H9 (cell line): ENCODE measurements around the gene GAD1. TPM values are rescaled to one million over a fixed set of nuclear protein-coding genes. Genes with fewer than 3 reads are reported as not detected.

Experiments used
- DNase-seq: peaks from one replicate; pipeline ENCODE4 v3.0.0-alpha.2; 2017
- H2AFZ ChIP-seq: one replicate; pipeline ENCODE4 v1.6.1; 2013; ENCODE audit warnings: mild to moderate bottlenecking, low read length, control low read depth, moderate library complexity
- H2AK5ac ChIP-seq: 2 replicates; pipeline ENCODE4 v1.6.1; 2013; ENCODE audit warnings: low read length, control low read depth, mixed read lengths; ENCODE audit not compliant: insufficient read length
- H2BK120ac ChIP-seq: one replicate; pipeline ENCODE4 v1.6.1; 2013; ENCODE audit warnings: low read depth, mild to moderate bottlenecking, low read length, control low read depth, inconsistent platforms; ENCODE audit not compliant: poor library complexity, severe bottlenecking
- H2BK12ac ChIP-seq: 2 replicates; pipeline ENCODE4 v1.6.1; 2013; ENCODE audit warnings: low read length, control low read depth, mixed read lengths, low read depth; ENCODE audit not compliant: insufficient read length
- H2BK15ac ChIP-seq: 2 replicates; pipeline ENCODE4 v1.6.1; 2013; ENCODE audit warnings: low read depth, low read length, control low read depth
- H2BK20ac ChIP-seq: one replicate; pipeline ENCODE4 v1.6.1; 2013; ENCODE audit warnings: low read depth, mild to moderate bottlenecking, low read length, control low read depth, inconsistent platforms; ENCODE audit not compliant: poor library complexity, severe bottlenecking
- H2BK5ac ChIP-seq: 2 replicates; pipeline ENCODE4 v1.6.1; 2013; ENCODE audit warnings: low read length, control low read depth, mixed read lengths; ENCODE audit not compliant: insufficient read length
- H3K14ac ChIP-seq: 2 replicates; pipeline ENCODE4 v1.6.1; 2013; ENCODE audit warnings: low read length, control low read depth; ENCODE audit not compliant: insufficient read depth
- H3K18ac ChIP-seq: 2 replicates; pipeline ENCODE4 v1.6.1; 2013; ENCODE audit warnings: low read depth, mild to moderate bottlenecking, mixed read lengths, low read length, control low read depth; ENCODE audit not compliant: insufficient read length
- H3K23ac ChIP-seq: 2 replicates; pipeline ENCODE4 v1.6.1; 2013; ENCODE audit warnings: low read length, control low read depth, mixed read lengths, low read depth; ENCODE audit not compliant: insufficient read length
- H3K23me2 ChIP-seq: 2 replicates; pipeline ENCODE4 v1.6.1; 2013; ENCODE audit warnings: low read depth, mild to moderate bottlenecking, mixed read lengths, low read length, control low read depth; ENCODE audit not compliant: insufficient read length, poor library complexity, severe bottlenecking
- H3K27ac ChIP-seq: 2 replicates; pipeline ENCODE4 v1.5.1; 2013; ENCODE audit warnings: low read length, control low read depth, mixed read lengths, low read depth; ENCODE audit not compliant: insufficient read length
- H3K27me3 ChIP-seq: 2 replicates; pipeline ENCODE4 v1.6.1; 2013; ENCODE audit warnings: low read length, control low read depth, inconsistent platforms; ENCODE audit not compliant: insufficient read depth
- H3K4ac ChIP-seq: 2 replicates; pipeline ENCODE4 v1.6.1; 2013; ENCODE audit warnings: low read depth, mild to moderate bottlenecking, control low read depth, inconsistent platforms, low read length, moderate library complexity
- H3K4me1 ChIP-seq: 2 replicates; pipeline ENCODE4 v1.6.1; 2013; ENCODE audit warnings: low read length, control low read depth, inconsistent platforms; ENCODE audit not compliant: insufficient read depth
- H3K4me2 ChIP-seq: 2 replicates; pipeline ENCODE4 v1.6.1; 2013; ENCODE audit warnings: low read length, control low read depth, mixed read lengths; ENCODE audit not compliant: insufficient read length, insufficient read depth
- H3K56ac ChIP-seq: 2 replicates; pipeline ENCODE4 v1.6.1; 2013; ENCODE audit warnings: low read depth, mild to moderate bottlenecking, mixed read lengths, low read length, control low read depth; ENCODE audit not compliant: insufficient read length
- H3K79me1 ChIP-seq: 2 replicates; pipeline ENCODE4 v1.6.1; 2013; ENCODE audit warnings: low read depth, mild to moderate bottlenecking, moderate library complexity, low read length, control low read depth, inconsistent platforms; ENCODE audit not compliant: insufficient read depth, poor library complexity, severe bottlenecking
- H3K79me2 ChIP-seq: 2 replicates; pipeline ENCODE4 v1.6.1; 2013; ENCODE audit warnings: low read length, control low read depth, inconsistent platforms; ENCODE audit not compliant: insufficient read depth
- H3K9ac ChIP-seq: 2 replicates; pipeline ENCODE4 v1.6.1; 2013; ENCODE audit warnings: low read length, control low read depth, mixed read lengths; ENCODE audit not compliant: insufficient read length; ENCODE audit errors: extremely low read depth
- H3K9me3 ChIP-seq: one replicate; pipeline ENCODE4 v1.6.1; 2013; ENCODE audit warnings: low read depth, low read length, inconsistent platforms; ENCODE audit not compliant: control insufficient read depth
- H3T11ph ChIP-seq: one replicate; pipeline ENCODE4 v1.6.1; 2013; ENCODE audit warnings: mild to moderate bottlenecking, low read length, control low read depth, inconsistent platforms
- H4K20me1 ChIP-seq: one replicate; pipeline ENCODE4 v1.6.1; 2013; ENCODE audit not compliant: control insufficient read depth, insufficient read length, insufficient read depth
- H4K5ac ChIP-seq: 2 replicates; pipeline ENCODE4 v1.6.1; 2013; ENCODE audit warnings: low read depth, mild to moderate bottlenecking, mixed read lengths, low read length, control low read depth; ENCODE audit not compliant: insufficient read length
- H4K8ac ChIP-seq: replicated peaks from 2 replicates; pipeline ENCODE4 v1.6.1; 2013; ENCODE audit warnings: low read length, control low read depth, mixed read lengths, low read depth; ENCODE audit not compliant: insufficient read length
- H4K91ac ChIP-seq: 2 replicates; pipeline ENCODE4 v1.6.1; 2013; ENCODE audit warnings: low read depth, mild to moderate bottlenecking, moderate library complexity, mixed read lengths, low read length, control low read depth; ENCODE audit not compliant: insufficient read length
- H3K27ac Mint-ChIP-seq, 3 experiments: 2 replicates in 2 of 3; 3 replicates in 1 of 3; pipeline ENCODE4 v1.8.0; 2020 to 2021; ENCODE audit warnings: mixed read lengths in 3 of 3, mild to moderate bottlenecking in 1 of 3, moderate library complexity in 1 of 3
- H3K27me3 Mint-ChIP-seq: 2 replicates; pipeline ENCODE4 v1.8.0; 2021; ENCODE audit warnings: low read depth, mild to moderate bottlenecking, moderate library complexity, mixed read lengths
- H3K36me3 Mint-ChIP-seq, 3 experiments: 2 replicates in 2 of 3; 3 replicates in 1 of 3; pipeline ENCODE4 v1.8.0; 2020 to 2021; ENCODE audit warnings: low read depth in 3 of 3, mixed read lengths in 3 of 3; ENCODE audit not compliant: insufficient read depth in 1 of 3
- H3K4me1 Mint-ChIP-seq, 2 experiments: 2 replicates each; pipeline ENCODE4 v1.8.0; 2020; ENCODE audit warnings: mixed read lengths in 2 of 2
- H3K4me3 Mint-ChIP-seq, 2 experiments: 2 replicates in 1 of 2; 3 replicates in 1 of 2; pipeline ENCODE4 v1.8.0; 2020 to 2021; ENCODE audit warnings: mild to moderate bottlenecking in 2 of 2, mixed read lengths in 2 of 2, moderate library complexity in 1 of 2
- H3K9me3 Mint-ChIP-seq, 2 experiments: 2 replicates in 1 of 2; 3 replicates in 1 of 2; pipeline ENCODE4 v1.8.0; 2020; ENCODE audit warnings: mild to moderate bottlenecking in 2 of 2, mixed read lengths in 2 of 2, moderate library complexity in 1 of 2
- CTCF ChIP-seq: fragments of 200-600 bp; sonication (generic); conservative IDR thresholded peaks from 3 replicates; pipeline ENCODE4 v1.8.0; 2021; ENCODE audit warnings: antibody characterized with exemption, mild to moderate bottlenecking
- WGBS: extraction: QIAGEN DNeasy Blood & Tissue Kit; methylation state at CpG from one replicate; pipeline ENCODE4 v1.1.7; 2013; ENCODE audit warnings: missing lambda C conversion rate, low lambda C conversion rate, mixed read lengths; ENCODE audit not compliant: insufficient read length; ENCODE audit errors: extremely low coverage; 5-methylcytosine and 5-hydroxymethylcytosine counted together
- total RNA-seq: library from RNA; stranded (reverse); gene quantifications from 2 replicates; pipeline ENCODE4 v1.2.1, GENCODE V29; 2021

The GAD1 gene
- total RNA-seq, 1 experiment from 2014 or later, result 1.8 TPM

- Histone ChIP-seq H4K91ac (no peak overlapping the region), H3K27me3 (peaks cover 20% of the 10 kb centered on the region; the same call in 1 of the 2 replicates), H3K56ac (no peak overlapping the region), H2BK5ac (no peak overlapping the region), H4K5ac (no peak overlapping the region), H3K23ac (no peak overlapping the region), H3K14ac (no peak overlapping the region), H2BK12ac (no peak overlapping the region), H3K18ac (no peak overlapping the region), H3K4me2 (no peak overlapping the region), H2BK15ac (no peak overlapping the region), H3K4me1 (no peaks in the 10 kb centered on the region), H3K27ac (no peak overlapping the region), H2AK5ac (no peak overlapping the region), H3K4ac (no peak overlapping the region), H2BK120ac (no peak overlapping the region), H4K20me1 (no peaks in the 10 kb centered on the region), H3T11ph (no peak overlapping the region), H2AFZ (no peak overlapping the region), H3K9me3 (no peaks in the 10 kb centered on the region), H3K9ac (no peak overlapping the region), H3K79me1 (no peaks in the 10 kb centered on the region), H3K23me2 (peaks cover 4% of the 10 kb centered on the region), H3K79me2 (no peaks in the 10 kb centered on the region), H4K8ac (peak overlapping the region; percentile 25), H2BK20ac (no peak overlapping the region)
- Mint-ChIP-seq H3K9me3 (no peaks in the 10 kb centered on the region; a peak in 1 of 5 replicates), H3K4me3 (no peak overlapping the region), H3K27ac (no peak overlapping the region; a peak in 1 of 7 replicates), H3K36me3 (peaks cover 0 to 2% (median 0%) of the 10 kb centered on the region in 3 experiments; a peak in 2 of 7 replicates), H3K27me3 (peaks cover 76% of the 10 kb centered on the region), H3K4me1 (peaks cover 7 to 11% of the 10 kb centered on the region in 2 experiments; a peak in 3 of 4 replicates)
- TF ChIP-seq CTCF, result no peak
- WGBS, result no CpG with 5 or more reads among the region's 5 CpGs
- DNase-seq, result no peak
Measured at GRCh38 chr2:170828533-170828916, 11.8 kb downstream of the GAD1 start.
